ENCODE data around the gene STKLD1. TPM values are rescaled to one million over a fixed set of nuclear protein-coding genes. Genes with fewer than 3 reads are reported as not detected.

The STKLD1 gene
- total RNA-seq, 2 experiments from 2014 or later, result 0.21 to 0.65 TPM

GRCh38 chr9:133342069-133342406, 34.1 kb upstream of the STKLD1 start:
- ChIA-PET CTCF (interaction anchor here (1.1 to 1.5 kb wide), 2 partner anchors 10 to 35 kb away, joined by 3 to 4 read pairs; no protein-coding TSS in a partner anchor), POLR2A (no interaction called here)

GRCh38 chr9:133342570-133342969, 33.6 kb upstream of the STKLD1 start:
- CTCF ChIA-PET, result interaction anchor here (0.9 to 1.5 kb wide), 3 partner anchors 9 to 34 kb away, joined by 3 to 4 read pairs (median 3); no protein-coding TSS in a partner anchor
- POLR2A ChIA-PET, result no interaction called here

GRCh38 chr9:133344071-133344470, 32.1 kb upstream of the STKLD1 start:
- CTCF ChIA-PET, result no interaction called here
- POLR2A ChIA-PET, result interaction anchor here (1.1 kb wide), 1 partner anchor 22 kb away, joined by 7 read pairs; no protein-coding TSS in a partner anchor

GRCh38 chr9:133344979-133345378, 31.2 kb upstream of the STKLD1 start:
- CTCF ChIA-PET, result no interaction called here
- POLR2A ChIA-PET, result no interaction called here

- CTCF ChIA-PET, result interaction anchor here (1.0 kb wide), 1 partner anchor 26 kb away, joined by 3 read pairs; no protein-coding TSS in a partner anchor
- POLR2A ChIA-PET, result interaction anchor here (1.2 to 6.8 kb wide), 2 partner anchors 11 to 27 kb away, joined by 4 to 172 read pairs; partner anchors contain the start of genes STKLD1, SURF1, SURF2 and SURF4
These were observed 30.6 kb upstream of the STKLD1 start for GRCh38 chr9:133345596-133345995.

GRCh38 chr9:133346021-133346785, 30.0 kb upstream of the STKLD1 start:
- ChIA-PET POLR2A (interaction anchor here (0.7 to 6.8 kb wide), 4 partner anchors 10 to 75 kb away, joined by 3 to 172 read pairs (median 4); partner anchors contain the start of genes STKLD1, SURF1, SURF2 and SURF4), CTCF (interaction anchor here (1.0 to 1.2 kb wide), 2 partner anchors 19 to 26 kb away, joined by 3 read pairs; no protein-coding TSS in a partner anchor)

- POLR2A ChIA-PET, result interaction anchor here (0.7 to 6.8 kb wide), 12 partner anchors 8 to 316 kb away, joined by 3 to 172 read pairs (median 4); partner anchors contain the start of genes GTF3C5, SLC2A6, STKLD1 and SURF1
- CTCF ChIA-PET, result interaction anchor here (1.0 to 4.9 kb wide), 3 partner anchors 9 to 24 kb away, joined by 3 to 41 read pairs (median 3); no protein-coding TSS in a partner anchor
These were observed 28.6 kb upstream of the STKLD1 start for GRCh38 chr9:133347515-133347984.

- ChIA-PET POLR2A (interaction anchor here (0.6 to 6.8 kb wide), 14 partner anchors 9 to 317 kb away, joined by 3 to 172 read pairs (median 4); partner anchors contain the start of genes GTF3C5, SLC2A6, STKLD1 and SURF1), CTCF (interaction anchor here (1.0 to 4.9 kb wide), 3 partner anchors 9 to 23 kb away, joined by 3 to 41 read pairs (median 3); no protein-coding TSS in a partner anchor)
These were observed 28.0 kb upstream of the STKLD1 start, which contains the start of the genes MED22 and RPL7A for GRCh38 chr9:133347985-133348717. Gene MED22, minus strand, starts transcription at chr9:133348131. Its CDS starts 1,469 bp downstream, at chr9:133346662. Gene RPL7A, plus strand, starts transcription at chr9:133348218. Its CDS starts 26 bp downstream, at chr9:133348244.

GRCh38 chr9:133348718-133349573, 27.2 kb upstream of the STKLD1 start:
- CTCF ChIA-PET, result interaction anchor here (1.0 to 4.9 kb wide), 5 partner anchors 8 to 22 kb away, joined by 3 to 41 read pairs (median 3); no protein-coding TSS in a partner anchor

GRCh38 chr9:133349965-133350616, 26.1 kb upstream of the STKLD1 start:
- CTCF ChIA-PET, result interaction anchor here (0.6 to 4.9 kb wide), 5 partner anchors 9 to 58 kb away, joined by 3 to 41 read pairs (median 10); no protein-coding TSS in a partner anchor
- POLR2A ChIA-PET, result interaction anchor here (0.8 to 6.8 kb wide), 6 partner anchors 9 to 22 kb away, joined by 3 to 172 read pairs (median 6); partner anchors contain the start of genes STKLD1, SURF4 and SURF6

More at GRCh38 chr9:133348718-133349573, 27.2 kb upstream of the STKLD1 start:
- POLR2A ChIA-PET, result interaction anchor here (0.6 to 6.8 kb wide), 8 partner anchors 9 to 318 kb away, joined by 3 to 172 read pairs (median 4); partner anchors contain the start of genes GTF3C5, SLC2A6, STKLD1 and SURF4

- ChIA-PET POLR2A (interaction anchor here (2.5 to 6.8 kb wide), 2 partner anchors 14 to 21 kb away, joined by 12 to 172 read pairs; partner anchors contain the start of genes STKLD1 and SURF4), CTCF (interaction anchor here (0.6 to 4.9 kb wide), 5 partner anchors 8 to 129 kb away, joined by 3 to 41 read pairs (median 10); no protein-coding TSS in a partner anchor)
These were observed 24.6 kb upstream of the STKLD1 start for GRCh38 chr9:133351526-133351907.

GRCh38 chr9:133351908-133352634, 24.1 kb upstream of the STKLD1 start:
- ChIA-PET CTCF (interaction anchor here (0.6 to 4.9 kb wide), 5 partner anchors 10 to 128 kb away, joined by 3 to 41 read pairs (median 4); no protein-coding TSS in a partner anchor), POLR2A (interaction anchor here (2.5 to 6.8 kb wide), 2 partner anchors 14 to 20 kb away, joined by 12 to 172 read pairs; partner anchors contain the start of genes STKLD1 and SURF4)

- ChIA-PET CTCF (interaction anchor here (1.3 to 2.1 kb wide), 4 partner anchors 11 to 21 kb away, joined by 4 to 6 read pairs (median 4); no protein-coding TSS in a partner anchor), POLR2A (interaction anchor here (1.3 to 8.5 kb wide), 3 partner anchors 10 to 21 kb away, joined by 3 to 93 read pairs (median 5); no protein-coding TSS in a partner anchor)
These were observed 23.4 kb upstream of the STKLD1 start for GRCh38 chr9:133352635-133353340.

- POLR2A ChIA-PET, result interaction anchor here (1.3 to 8.5 kb wide), 3 partner anchors 9 to 20 kb away, joined by 3 to 93 read pairs (median 5); no protein-coding TSS in a partner anchor
These were observed 22.6 kb upstream of the STKLD1 start for GRCh38 chr9:133353548-133353947.

GRCh38 chr9:133354766-133355165, 21.4 kb upstream of the STKLD1 start:
- POLR2A ChIA-PET, result interaction anchor here (8.5 kb wide), 1 partner anchor 16 kb away, joined by 93 read pairs; no protein-coding TSS in a partner anchor
- CTCF ChIA-PET, result interaction anchor here (1.1 to 3.9 kb wide), 3 partner anchors 10 to 132 kb away, joined by 3 to 27 read pairs (median 4); no protein-coding TSS in a partner anchor

More at GRCh38 chr9:133353548-133353947, 22.6 kb upstream of the STKLD1 start:
- CTCF ChIA-PET, result interaction anchor here (0.6 to 2.1 kb wide), 4 partner anchors 13 to 66 kb away, joined by 3 to 6 read pairs (median 4); no protein-coding TSS in a partner anchor

Measured in activated CD8-positive, alpha-beta memory T cell treated with anti-CD3 and anti-CD28 coated beads for 36 hours (primary cell).